Measurements from ENCODE around the gene DGKI. TPM values are rescaled to one million over a fixed set of nuclear protein-coding genes. Genes with fewer than 3 reads are reported as not detected.

Gene DGKI
- total RNA-seq, 1 experiment from 2014 or later: 0.79 TPM

DNA sequence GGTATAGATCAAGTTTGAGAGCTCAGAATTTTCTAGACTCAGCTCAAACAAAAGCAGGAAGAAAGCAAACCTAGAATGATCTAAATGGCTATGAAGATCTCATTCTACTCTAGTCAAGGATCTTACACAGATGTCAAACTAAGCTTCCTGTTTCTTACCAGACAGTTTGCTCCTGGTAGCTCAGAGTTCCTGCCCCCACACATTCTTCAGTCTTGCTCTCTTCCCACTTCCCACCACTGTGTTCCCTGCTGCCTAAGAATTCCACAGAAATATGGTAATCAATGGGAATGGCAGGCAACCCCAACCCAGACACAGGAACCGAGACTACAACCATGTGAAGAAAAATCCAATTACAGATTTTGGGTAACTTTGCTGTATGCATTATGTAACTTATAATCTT is 369.8 kb downstream of the DGKI start:
- ChIA-PET POLR2A (no interaction called here), CTCF (interaction anchor here (0.9 to 2.2 kb wide), 3 partner anchors 11 to 307 kb away, joined by 5 to 8 read pairs (median 5); no protein-coding TSS in a partner anchor)
- H3K4me1 Mint-ChIP-seq: 0 out of 2 replicates have a peak, but pooled peaks cover 3% of the 10 kb centered on the region
- H3K27me3 Mint-ChIP-seq (ENCODE audit: low read depth): no peaks in the 10 kb centered on the region; the same call in 1 of the 2 replicates
- ATAC-seq (no peak), DNase-seq (ENCODE audit: low spot score) (no peak)
- no peak overlapping the region for H3K4me3 Mint-ChIP-seq
- no peaks in the 10 kb centered on the region for H3K36me3 Mint-ChIP-seq
- TF ChIP-seq CTCF (IDR thresholded peaks at IDR 0.05) (no peak), ZSCAN18 (CRISPR knock-in tag; IDR thresholded peaks at IDR 0.05) (no peak), JUN (CRISPR knock-in tag; IDR thresholded peaks at IDR 0.05) (no peak), NFE2L1 (CRISPR knock-in tag; IDR thresholded peaks at IDR 0.05) (no peak), JAZF1 (CRISPR knock-in tag; IDR thresholded peaks at IDR 0.05) (no peak), FOXK1 (CRISPR knock-in tag; IDR thresholded peaks at IDR 0.05) (no peak), USF1 (CRISPR knock-in tag; IDR thresholded peaks at IDR 0.05) (no peak), ATF3 (CRISPR knock-in tag; conservative IDR thresholded peaks at IDR 0.05) (no peak), PRRX2 (CRISPR knock-in tag; IDR thresholded peaks at IDR 0.05) (no peak), GABPB1 (CRISPR knock-in tag; IDR thresholded peaks at IDR 0.05) (no peak)
- TF ChIP-seq, protein P1, sequence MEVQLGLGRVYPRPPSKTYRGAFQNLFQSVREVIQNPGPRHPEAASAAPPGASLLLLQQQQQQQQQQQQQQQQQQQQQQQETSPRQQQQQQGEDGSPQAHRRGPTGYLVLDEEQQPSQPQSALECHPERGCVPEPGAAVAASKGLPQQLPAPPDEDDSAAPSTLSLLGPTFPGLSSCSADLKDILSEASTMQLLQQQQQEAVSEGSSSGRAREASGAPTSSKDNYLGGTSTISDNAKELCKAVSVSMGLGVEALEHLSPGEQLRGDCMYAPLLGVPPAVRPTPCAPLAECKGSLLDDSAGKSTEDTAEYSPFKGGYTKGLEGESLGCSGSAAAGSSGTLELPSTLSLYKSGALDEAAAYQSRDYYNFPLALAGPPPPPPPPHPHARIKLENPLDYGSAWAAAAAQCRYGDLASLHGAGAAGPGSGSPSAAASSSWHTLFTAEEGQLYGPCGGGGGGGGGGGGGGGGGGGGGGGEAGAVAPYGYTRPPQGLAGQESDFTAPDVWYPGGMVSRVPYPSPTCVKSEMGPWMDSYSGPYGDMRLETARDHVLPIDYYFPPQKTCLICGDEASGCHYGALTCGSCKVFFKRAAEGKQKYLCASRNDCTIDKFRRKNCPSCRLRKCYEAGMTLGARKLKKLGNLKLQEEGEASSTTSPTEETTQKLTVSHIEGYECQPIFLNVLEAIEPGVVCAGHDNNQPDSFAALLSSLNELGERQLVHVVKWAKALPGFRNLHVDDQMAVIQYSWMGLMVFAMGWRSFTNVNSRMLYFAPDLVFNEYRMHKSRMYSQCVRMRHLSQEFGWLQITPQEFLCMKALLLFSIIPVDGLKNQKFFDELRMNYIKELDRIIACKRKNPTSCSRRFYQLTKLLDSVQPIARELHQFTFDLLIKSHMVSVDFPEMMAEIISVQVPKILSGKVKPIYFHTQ (CRISPR knock-in tag; IDR thresholded peaks at IDR 0.05): no peak
- TF ChIP-seq, protein P2, sequence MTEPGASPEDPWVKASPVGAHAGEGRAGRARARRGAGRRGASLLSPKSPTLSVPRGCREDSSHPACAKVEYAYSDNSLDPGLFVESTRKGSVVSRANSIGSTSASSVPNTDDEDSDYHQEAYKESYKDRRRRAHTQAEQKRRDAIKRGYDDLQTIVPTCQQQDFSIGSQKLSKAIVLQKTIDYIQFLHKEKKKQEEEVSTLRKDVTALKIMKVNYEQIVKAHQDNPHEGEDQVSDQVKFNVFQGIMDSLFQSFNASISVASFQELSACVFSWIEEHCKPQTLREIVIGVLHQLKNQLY (CRISPR knock-in tag; IDR thresholded peaks at IDR 0.05): no peak
- no peaks in the 10 kb centered on the region for H3K9me3 Mint-ChIP-seq
- no peak overlapping the region for H3K27ac Mint-ChIP-seq

DNA sequence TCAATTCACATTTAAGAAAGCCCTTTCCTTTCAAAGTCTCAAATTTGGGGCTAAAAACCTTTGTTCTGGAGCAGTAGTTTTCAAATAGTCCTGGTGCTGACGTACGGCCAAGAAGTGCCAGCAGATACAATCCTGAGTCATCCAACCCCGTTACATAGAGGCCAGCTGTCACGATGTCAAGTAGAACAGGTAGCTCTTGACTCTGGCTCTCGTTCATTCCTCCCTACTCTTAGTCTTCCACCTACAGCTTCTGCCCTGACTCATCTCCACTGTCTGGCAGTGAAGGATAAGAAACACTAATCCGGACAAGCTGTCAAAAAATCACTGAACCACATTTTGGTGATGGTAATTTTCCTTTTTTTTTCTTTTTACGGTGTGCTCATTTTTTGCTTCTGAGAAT is 370.8 kb downstream of the DGKI start:
- Mint-ChIP-seq H3K27ac (no peak overlapping the region), H3K36me3 (no peaks in the 10 kb centered on the region), H3K9me3 (no peaks in the 10 kb centered on the region), H3K27me3 (ENCODE audit: low read depth) (no peaks in the 10 kb centered on the region; the same call in 1 of the 2 replicates), H3K4me3 (no peak overlapping the region), H3K4me1 (0 out of 2 replicates have a peak, but pooled peaks cover 3% of the 10 kb centered on the region)
- no peak for ATAC-seq
- DNase-seq (ENCODE audit: low spot score): no peak
- ChIA-PET CTCF (interaction anchor here (0.8 to 2.2 kb wide), 3 partner anchors 12 to 151 kb away, joined by 5 to 8 read pairs (median 5); no protein-coding TSS in a partner anchor), POLR2A (no interaction called here)
- TF ChIP-seq NFATC4 (CRISPR knock-in tag; IDR thresholded peaks at IDR 0.05) (no peak), SMAD3 (CRISPR knock-in tag; IDR thresholded peaks at IDR 0.05; ENCODE audit: borderline replicate concordance) (no peak), STAT6 (CRISPR knock-in tag; conservative IDR thresholded peaks at IDR 0.05; ENCODE audit: low read depth) (no peak), SMAD4 (CRISPR knock-in tag; IDR thresholded peaks at IDR 0.05) (no peak), JAZF1 (CRISPR knock-in tag; IDR thresholded peaks at IDR 0.05) (no peak), TEAD4 (CRISPR knock-in tag; IDR thresholded peaks at IDR 0.05) (no peak), NFYB (CRISPR knock-in tag; conservative IDR thresholded peaks at IDR 0.05; ENCODE audit: low read depth) (no peak), ZNF317 (CRISPR knock-in tag; IDR thresholded peaks at IDR 0.05; ENCODE audit: borderline replicate concordance, low read depth) (no peak), ZNF416 (CRISPR knock-in tag; IDR thresholded peaks at IDR 0.05) (no peak), TP53 (CRISPR knock-in tag; IDR thresholded peaks at IDR 0.05) (no peak)
- TF ChIP-seq, protein P3, sequence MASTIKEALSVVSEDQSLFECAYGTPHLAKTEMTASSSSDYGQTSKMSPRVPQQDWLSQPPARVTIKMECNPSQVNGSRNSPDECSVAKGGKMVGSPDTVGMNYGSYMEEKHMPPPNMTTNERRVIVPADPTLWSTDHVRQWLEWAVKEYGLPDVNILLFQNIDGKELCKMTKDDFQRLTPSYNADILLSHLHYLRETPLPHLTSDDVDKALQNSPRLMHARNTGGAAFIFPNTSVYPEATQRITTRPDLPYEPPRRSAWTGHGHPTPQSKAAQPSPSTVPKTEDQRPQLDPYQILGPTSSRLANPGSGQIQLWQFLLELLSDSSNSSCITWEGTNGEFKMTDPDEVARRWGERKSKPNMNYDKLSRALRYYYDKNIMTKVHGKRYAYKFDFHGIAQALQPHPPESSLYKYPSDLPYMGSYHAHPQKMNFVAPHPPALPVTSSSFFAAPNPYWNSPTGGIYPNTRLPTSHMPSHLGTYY (CRISPR knock-in tag; IDR thresholded peaks at IDR 0.05): no peak
